Naive B cell (primary cell): ENCODE measurements around the gene PRSS23. TPM values are rescaled to one million over a fixed set of nuclear protein-coding genes. Genes with fewer than 3 reads are reported as not detected.

Experiments used
- ATAC-seq, 2 donors: fragments of 150-1000 bp; cut with Tn5 transposase; 2 replicates each; pipeline ENCODE4 v1.10.0; 2021; ENCODE audit warnings: low read depth in 2 of 2, mild to moderate bottlenecking in 2 of 2, moderate library complexity in 2 of 2
- DNase-seq: peaks from one replicate; pipeline ENCODE4 v3.0.0; 2022
- H3K27ac Mint-ChIP-seq, 6 donors: one replicate each; pipeline ENCODE4 v1.8.0; 2020 to 2022; ENCODE audit warnings: mild to moderate bottlenecking in 6 of 6, mixed read lengths in 6 of 6, moderate library complexity in 5 of 6, inconsistent platforms in 2 of 6
- H3K27me3 Mint-ChIP-seq, 3 donors: one replicate each; pipeline ENCODE4 v1.8.0; 2021 to 2022; ENCODE audit warnings: mixed read lengths in 3 of 3, mild to moderate bottlenecking in 1 of 3
- H3K36me3 Mint-ChIP-seq, 2 donors: one replicate each; pipeline ENCODE4 v1.8.0; 2020 to 2022; ENCODE audit warnings: mixed read lengths in 2 of 2, inconsistent platforms in 1 of 2, mild to moderate bottlenecking in 1 of 2
- H3K4me1 Mint-ChIP-seq, 3 donors: one replicate each; pipeline ENCODE4 v1.8.0; 2020 to 2022; ENCODE audit warnings: mixed read lengths in 3 of 3, inconsistent platforms in 1 of 3, mild to moderate bottlenecking in 1 of 3, moderate library complexity in 1 of 3
- H3K4me3 Mint-ChIP-seq, 8 donors: one replicate each; pipeline ENCODE4 v1.8.0; 2020 to 2022; ENCODE audit warnings: mild to moderate bottlenecking in 8 of 8, mixed read lengths in 8 of 8, moderate library complexity in 8 of 8, inconsistent platforms in 2 of 8
- H3K9me3 Mint-ChIP-seq, 7 donors: one replicate each; pipeline ENCODE4 v1.8.0; 2020 to 2022; ENCODE audit warnings: mixed read lengths in 7 of 7, mild to moderate bottlenecking in 5 of 7, inconsistent platforms in 2 of 7, moderate library complexity in 1 of 7
- polyA plus RNA-seq, 6 donors: library from polyadenylated mRNA; unstranded; fragments of 300-500 nt; fragmentation: Illumina TruSeq; gene quantifications; one replicate each; pipeline ENCODE4 v1.2.3, GENCODE V29; 2021; ENCODE audit warnings: low read depth in 6 of 6

The PRSS23 gene
- polyA plus RNA-seq, 6 donors from 2014 or later = 0.07 to 0.17 (median 0.09) TPM; not detected in 3

DNA sequence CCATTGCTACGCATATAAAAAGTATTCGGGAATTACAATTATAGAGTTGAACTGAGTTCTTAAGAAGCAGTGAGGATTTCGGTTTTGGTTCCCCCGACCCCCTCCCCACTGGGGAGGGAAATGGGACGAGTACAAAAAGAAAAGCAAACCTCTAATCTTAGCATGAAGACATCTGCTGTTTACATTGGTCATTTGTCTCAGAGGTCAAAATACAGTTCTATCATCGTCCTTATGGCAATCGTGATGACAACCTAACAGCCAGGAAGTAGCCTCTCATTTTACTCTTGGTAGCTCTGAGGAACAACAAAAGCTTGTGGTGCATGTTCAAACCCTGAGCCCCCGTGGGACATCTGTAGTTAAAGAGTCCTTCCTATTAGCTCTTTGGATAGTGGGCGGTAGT is 3.2 kb upstream of the PRSS23 start:
- Mint-ChIP-seq H3K27me3 (peaks cover 36 to 43% (median 42%) of the 10 kb centered on the region in 3 donors), H3K4me1 (peaks cover 0 to 10% (median 4%) of the 10 kb centered on the region in 3 donors), H3K36me3 (no peaks in the 10 kb centered on the region), H3K9me3 (no peaks in the 10 kb centered on the region), H3K27ac (no peak overlapping the region), H3K4me3 (no peak overlapping the region)
- DNase-seq (no peak), ATAC-seq (no peak)

DNA sequence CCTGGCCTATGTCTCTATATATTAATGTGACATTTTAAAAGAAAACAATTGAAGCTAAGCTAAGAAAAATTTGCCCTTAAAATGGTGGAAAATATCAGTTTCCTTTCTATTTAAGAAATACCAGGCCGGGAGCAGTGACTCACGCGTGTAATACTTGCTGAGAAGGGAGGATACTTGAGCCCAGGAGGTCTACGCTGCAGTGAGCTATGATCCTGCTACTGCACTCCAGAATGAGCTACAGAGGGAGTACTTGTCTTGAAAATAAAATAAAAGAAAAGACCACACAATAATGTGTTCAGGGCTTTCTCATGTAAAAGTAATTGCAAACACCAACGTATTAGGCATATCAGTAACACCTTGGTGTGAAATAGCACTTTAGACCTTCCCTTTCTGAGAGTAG is 1.4 kb upstream of the PRSS23 start:
- DNase-seq (no peak), ATAC-seq (no peak)
- Mint-ChIP-seq H3K27ac (no peak overlapping the region), H3K9me3 (no peaks in the 10 kb centered on the region), H3K36me3 (no peaks in the 10 kb centered on the region), H3K4me3 (no peak overlapping the region), H3K4me1 (peaks cover 0 to 10% (median 4%) of the 10 kb centered on the region in 3 donors), H3K27me3 (peaks cover 45 to 55% (median 47%) of the 10 kb centered on the region in 3 donors)

DNA sequence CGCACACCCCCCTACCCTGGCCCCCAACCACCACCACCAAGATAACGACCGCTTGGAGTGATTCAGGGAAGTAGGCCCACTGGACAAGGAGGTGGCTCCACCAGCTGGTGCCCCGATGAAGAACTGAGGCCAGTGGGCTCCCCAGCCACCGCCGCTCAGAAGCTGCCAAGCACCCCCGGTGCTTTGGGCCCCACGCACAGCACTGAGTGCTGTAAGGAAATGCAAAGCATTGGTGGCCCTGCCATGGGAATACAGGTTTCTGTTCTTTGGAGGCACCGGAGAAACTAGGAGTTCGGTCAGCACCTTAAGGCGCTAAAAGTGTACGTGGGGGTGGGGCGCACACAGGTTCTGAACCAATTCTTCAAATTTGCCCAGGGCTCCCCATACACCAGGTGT is 664 bp upstream of the PRSS23 start:
- H3K27me3 Mint-ChIP-seq = peaks cover 45 to 58% (median 50%) of the 10 kb centered on the region in 3 donors
- peaks cover 0 to 10% (median 4%) of the 10 kb centered on the region in 3 donors for H3K4me1 Mint-ChIP-seq
- peak overlapping the region in 7 of 8 donors; percentile 10 to 74 (median 59) for H3K4me3 Mint-ChIP-seq
- H3K27ac Mint-ChIP-seq = no peak overlapping the region
- DNase-seq (no peak), ATAC-seq (no peak)
- H3K36me3 Mint-ChIP-seq = no peaks in the 10 kb centered on the region
- H3K9me3 Mint-ChIP-seq = no peaks in the 10 kb centered on the region

DNA sequence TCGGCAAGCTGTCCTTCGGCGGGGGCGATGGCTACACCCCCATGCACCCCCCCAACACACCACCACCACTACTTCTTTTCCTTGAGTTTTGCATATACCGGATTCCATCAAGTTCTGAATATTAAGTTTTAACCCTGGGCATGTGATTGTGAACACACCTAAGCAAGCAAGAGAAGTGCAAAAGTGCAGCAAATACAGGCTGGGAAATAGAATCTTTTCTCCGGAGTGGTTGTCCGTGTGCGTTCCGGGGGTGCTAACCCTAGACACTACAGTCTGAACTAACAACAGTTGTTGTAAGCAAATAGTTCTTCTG is 574 bp downstream of the PRSS23 start:
- H3K4me1 Mint-ChIP-seq = peaks cover 0 to 10% (median 4%) of the 10 kb centered on the region in 3 donors
- ATAC-seq (no peak), DNase-seq (no peak)
- no peak overlapping the region for H3K27ac Mint-ChIP-seq
- peak overlapping the region in 7 of 8 donors; percentile 29 to 85 (median 62) for H3K4me3 Mint-ChIP-seq
- H3K36me3 Mint-ChIP-seq = no peaks in the 10 kb centered on the region
- peaks cover 51 to 63% (median 52%) of the 10 kb centered on the region in 3 donors for H3K27me3 Mint-ChIP-seq
- H3K9me3 Mint-ChIP-seq = no peaks in the 10 kb centered on the region

DNA sequence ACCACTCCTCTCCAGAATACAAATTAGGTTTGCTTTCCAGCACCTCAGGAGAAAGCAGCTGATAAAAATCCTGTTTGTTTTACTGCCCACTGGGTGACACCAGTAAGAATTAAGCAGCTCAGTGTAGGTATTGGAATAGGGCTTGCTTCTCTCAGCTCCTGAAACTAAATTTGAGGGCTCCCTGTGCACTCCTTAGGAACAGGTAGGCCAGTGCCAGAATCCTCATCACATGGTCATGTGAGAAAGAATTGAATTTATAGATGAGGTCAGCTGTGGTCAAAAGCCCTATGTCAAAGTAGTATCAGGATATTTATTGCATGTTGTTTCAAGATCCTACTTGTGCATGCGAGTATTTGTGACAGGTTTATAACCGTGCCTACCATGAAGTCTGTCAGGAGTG is 1.0 kb downstream of the PRSS23 start:
- no peaks in the 10 kb centered on the region for H3K9me3 Mint-ChIP-seq
- H3K4me1 Mint-ChIP-seq = peaks cover 0 to 10% (median 8%) of the 10 kb centered on the region in 3 donors
- peak overlapping the region in 1 of 8 donors; percentile 9 for H3K4me3 Mint-ChIP-seq
- H3K27me3 Mint-ChIP-seq = peaks cover 52 to 67% (median 55%) of the 10 kb centered on the region in 3 donors
- no peaks in the 10 kb centered on the region for H3K36me3 Mint-ChIP-seq
- DNase-seq (no peak), ATAC-seq (no peak)
- peak overlapping the region in 1 of 6 donors; percentile 12 for H3K27ac Mint-ChIP-seq

DNA sequence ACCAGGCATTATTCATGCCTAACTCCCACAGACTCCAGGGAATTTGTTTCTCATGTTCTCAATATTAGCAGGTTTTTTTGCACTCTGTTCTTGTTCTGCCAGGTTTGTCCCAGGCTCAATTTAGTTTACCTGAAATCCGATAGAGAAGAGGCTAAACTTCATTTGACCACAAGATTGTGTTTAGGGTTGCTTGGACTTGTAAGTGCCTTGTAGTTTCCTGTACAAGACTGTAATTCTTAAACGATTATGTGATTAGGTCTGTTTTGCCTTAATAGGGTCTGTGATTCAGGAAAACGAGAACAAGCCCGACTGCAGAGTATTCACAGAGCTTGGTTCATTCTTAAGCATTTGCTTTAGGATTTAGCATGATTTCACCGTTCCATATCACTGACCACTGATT is 1.8 kb downstream of the PRSS23 start:
- Mint-ChIP-seq H3K36me3 (no peaks in the 10 kb centered on the region), H3K27me3 (peaks cover 45 to 66% (median 53%) of the 10 kb centered on the region in 3 donors), H3K27ac (no peak overlapping the region), H3K4me3 (no peak overlapping the region), H3K4me1 (peaks cover 0 to 10% (median 8%) of the 10 kb centered on the region in 3 donors), H3K9me3 (no peaks in the 10 kb centered on the region)
- DNase-seq = no peak
- ATAC-seq = no peak

DNA sequence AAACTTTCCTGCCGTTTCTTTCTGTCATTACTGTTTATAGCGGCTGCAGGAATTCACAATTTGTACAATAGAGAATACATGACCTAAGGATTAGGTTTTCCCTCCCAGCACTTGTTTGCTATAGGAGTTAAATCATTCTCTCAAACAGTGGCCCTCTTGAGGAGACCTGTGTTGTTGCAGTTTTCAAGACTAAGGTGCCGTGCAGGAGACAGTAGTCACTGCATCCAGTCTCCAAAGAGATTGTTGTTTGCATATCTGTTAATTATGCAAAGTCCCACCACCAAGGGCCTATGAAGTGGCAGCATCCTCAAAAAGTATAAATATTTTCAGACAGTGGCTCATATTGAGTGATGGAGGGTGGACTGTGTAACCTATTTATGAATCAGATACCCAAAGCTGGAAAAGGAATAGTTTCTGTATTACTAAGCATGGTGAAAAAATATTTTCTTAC is 2.3 kb downstream of the PRSS23 start:
- H3K4me3 Mint-ChIP-seq = no peak overlapping the region
- no peaks in the 10 kb centered on the region for H3K9me3 Mint-ChIP-seq
- no peaks in the 10 kb centered on the region for H3K36me3 Mint-ChIP-seq
- no peak overlapping the region for H3K27ac Mint-ChIP-seq
- DNase-seq (no peak), ATAC-seq (no peak)
- H3K27me3 Mint-ChIP-seq = peaks cover 41 to 64% (median 57%) of the 10 kb centered on the region in 3 donors
- H3K4me1 Mint-ChIP-seq = peaks cover 0 to 10% (median 8%) of the 10 kb centered on the region in 3 donors

DNA sequence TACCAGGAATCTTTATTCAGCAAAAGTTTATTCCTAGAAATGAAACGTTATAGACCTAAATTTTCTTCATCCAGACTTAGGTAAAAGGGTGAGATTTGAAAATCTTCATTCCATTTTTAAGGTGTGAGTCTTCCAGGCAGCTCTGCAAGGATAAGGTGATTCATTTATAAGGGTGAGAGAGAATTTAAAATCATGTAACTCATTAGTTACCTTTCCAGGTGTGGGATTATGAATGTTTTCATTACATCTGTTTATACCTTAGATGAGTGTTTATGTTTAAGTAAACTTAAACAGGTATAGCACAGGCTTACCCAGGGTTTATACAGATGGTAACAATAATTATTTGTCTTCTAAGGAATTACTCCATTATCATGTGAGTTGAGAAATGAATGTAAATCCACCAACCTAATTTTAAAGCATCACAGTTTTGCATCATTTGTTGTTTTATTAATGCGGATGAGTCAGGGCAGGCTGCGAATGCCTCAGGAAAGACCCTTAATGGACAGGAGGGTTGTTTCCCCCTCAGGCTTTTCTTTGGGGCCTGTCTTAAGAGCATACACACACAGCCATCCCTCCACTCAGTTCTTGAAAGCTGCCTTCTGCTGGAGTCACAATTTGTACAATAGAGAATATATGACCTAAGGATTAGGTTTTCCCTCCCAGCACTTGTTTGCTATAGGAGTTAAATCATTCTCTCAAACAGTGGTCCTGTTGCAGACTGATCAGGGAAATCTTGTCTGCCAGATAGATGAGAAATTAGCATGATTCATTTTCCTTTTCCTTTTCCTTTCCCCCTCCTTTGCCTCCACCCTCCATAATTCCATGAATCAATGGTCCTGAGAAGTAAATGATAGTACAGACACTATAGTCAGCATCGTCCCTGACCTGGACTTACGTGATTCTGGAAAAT is 3.0 kb downstream of the PRSS23 start:
- no peak overlapping the region for H3K27ac Mint-ChIP-seq
- peaks cover 0 to 10% (median 8%) of the 10 kb centered on the region in 3 donors for H3K4me1 Mint-ChIP-seq
- H3K4me3 Mint-ChIP-seq = no peak overlapping the region
- no peak for ATAC-seq
- no peaks in the 10 kb centered on the region for H3K36me3 Mint-ChIP-seq
- DNase-seq = no peak
- peaks cover 37 to 59% (median 59%) of the 10 kb centered on the region in 3 donors for H3K27me3 Mint-ChIP-seq
- H3K9me3 Mint-ChIP-seq = no peaks in the 10 kb centered on the region

DNA sequence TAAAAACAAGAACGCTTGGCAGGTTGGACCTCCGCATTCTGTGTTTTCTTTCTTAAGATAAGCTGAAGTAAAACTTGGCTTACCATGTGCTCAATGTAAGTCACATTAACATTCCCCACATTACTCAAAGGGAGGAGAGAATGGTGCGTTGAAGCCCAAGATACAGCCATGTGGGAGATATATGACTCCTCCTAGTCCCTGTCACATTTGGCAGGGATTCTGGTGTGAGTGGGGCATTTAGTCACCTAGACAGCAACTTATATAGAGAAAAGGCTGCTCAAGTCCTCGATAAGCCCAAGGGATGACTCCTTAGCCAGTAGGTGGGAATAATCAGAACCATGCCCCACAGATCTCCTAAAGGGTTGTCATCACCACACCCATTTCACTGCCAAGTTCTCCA is 4.6 kb downstream of the PRSS23 start:
- Mint-ChIP-seq H3K9me3 (no peaks in the 10 kb centered on the region), H3K27me3 (peaks cover 28 to 47% (median 44%) of the 10 kb centered on the region in 3 donors), H3K4me1 (peaks cover 0 to 7% (median 4%) of the 10 kb centered on the region in 3 donors), H3K4me3 (no peak overlapping the region), H3K36me3 (no peaks in the 10 kb centered on the region), H3K27ac (no peak overlapping the region)
- no peak for DNase-seq
- no peak for ATAC-seq

DNA sequence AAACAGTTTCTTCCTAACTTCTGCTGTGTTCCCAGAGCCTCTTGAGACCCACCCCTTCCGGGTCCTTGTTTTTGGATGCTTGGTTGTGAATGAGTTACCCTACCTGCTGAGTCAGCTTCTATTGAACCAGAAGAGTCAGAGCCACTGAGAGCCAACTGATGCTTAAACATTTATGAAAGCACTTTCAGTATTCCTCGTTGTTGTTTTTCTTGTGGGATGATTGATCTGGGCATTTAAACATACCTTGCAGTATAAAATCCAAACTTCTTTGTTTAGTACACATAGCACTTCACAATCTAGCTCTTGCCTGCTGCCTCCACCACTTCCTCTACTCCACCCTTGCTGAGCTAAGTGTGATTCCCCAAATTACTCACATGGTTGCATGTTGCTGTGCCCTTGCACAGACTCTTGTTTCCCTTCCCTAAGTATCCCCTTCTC is 5.5 kb downstream of the PRSS23 start:
- peaks cover 0 to 4% (median 3%) of the 10 kb centered on the region in 3 donors for H3K4me1 Mint-ChIP-seq
- no peaks in the 10 kb centered on the region for H3K36me3 Mint-ChIP-seq
- no peak overlapping the region for H3K4me3 Mint-ChIP-seq
- DNase-seq = no peak
- peaks cover 26 to 44% (median 40%) of the 10 kb centered on the region in 3 donors for H3K27me3 Mint-ChIP-seq
- no peak for ATAC-seq
- H3K9me3 Mint-ChIP-seq = no peaks in the 10 kb centered on the region
- H3K27ac Mint-ChIP-seq = peak overlapping the region in 1 of 6 donors; percentile 17

DNA sequence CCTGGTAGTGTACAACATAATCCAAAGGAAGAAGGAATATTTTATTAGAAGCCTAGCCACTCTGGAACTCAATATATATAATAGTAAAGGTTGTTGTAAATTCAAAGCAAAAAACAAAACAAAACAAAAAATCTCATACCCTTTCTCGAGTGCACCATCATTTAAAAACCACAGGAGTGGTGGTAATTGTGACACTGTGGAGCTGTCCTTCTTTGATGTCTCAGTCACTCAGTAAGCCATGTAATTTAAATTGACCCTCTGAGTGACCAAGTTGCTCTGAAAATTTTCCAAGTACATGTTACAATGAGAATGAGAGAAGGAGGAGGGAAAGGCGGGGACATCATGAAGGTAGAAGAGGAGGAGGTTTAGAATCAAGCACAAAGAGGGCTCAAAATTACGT is 6.6 kb downstream of the PRSS23 start:
- peaks cover 18 to 34% (median 29%) of the 10 kb centered on the region in 3 donors for H3K27me3 Mint-ChIP-seq

DNA sequence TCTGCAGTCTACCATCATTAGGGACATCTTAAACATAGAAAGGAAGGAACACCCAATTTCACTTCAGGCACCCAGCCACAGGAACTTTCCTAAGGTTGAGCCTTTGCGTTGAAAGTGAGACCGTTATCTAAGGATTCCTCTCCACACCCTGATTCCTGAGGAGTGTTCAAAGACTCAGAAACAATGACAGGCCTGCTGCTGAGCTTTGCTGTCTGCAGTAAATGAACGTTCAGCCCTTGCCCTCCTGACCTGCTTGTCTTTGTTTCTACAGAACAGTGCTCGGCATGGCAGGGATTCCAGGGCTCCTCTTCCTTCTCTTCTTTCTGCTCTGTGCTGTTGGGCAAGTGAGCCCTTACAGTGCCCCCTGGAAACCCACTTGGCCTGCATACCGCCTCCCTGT is 7.0 kb downstream of the PRSS23 start:
- DNase-seq (no peak), ATAC-seq (no peak)
- H3K36me3 Mint-ChIP-seq = no peaks in the 10 kb centered on the region
- H3K9me3 Mint-ChIP-seq = no peaks in the 10 kb centered on the region
- peaks cover 13 to 29% (median 25%) of the 10 kb centered on the region in 3 donors for H3K27me3 Mint-ChIP-seq
- peak overlapping the region in 1 of 8 donors; percentile 48 for H3K4me3 Mint-ChIP-seq
- no peak overlapping the region for H3K27ac Mint-ChIP-seq
- peaks cover 0 to 4% (median 0%) of the 10 kb centered on the region in 3 donors for H3K4me1 Mint-ChIP-seq

More for the DNA sequence above, 6.6 kb downstream of the PRSS23 start:
- Mint-ChIP-seq H3K27ac (no peak overlapping the region), H3K4me3 (no peak overlapping the region), H3K4me1 (peaks cover 0 to 4% (median 0%) of the 10 kb centered on the region in 3 donors), H3K36me3 (no peaks in the 10 kb centered on the region), H3K9me3 (no peaks in the 10 kb centered on the region)
- ATAC-seq (no peak), DNase-seq (no peak)

DNA sequence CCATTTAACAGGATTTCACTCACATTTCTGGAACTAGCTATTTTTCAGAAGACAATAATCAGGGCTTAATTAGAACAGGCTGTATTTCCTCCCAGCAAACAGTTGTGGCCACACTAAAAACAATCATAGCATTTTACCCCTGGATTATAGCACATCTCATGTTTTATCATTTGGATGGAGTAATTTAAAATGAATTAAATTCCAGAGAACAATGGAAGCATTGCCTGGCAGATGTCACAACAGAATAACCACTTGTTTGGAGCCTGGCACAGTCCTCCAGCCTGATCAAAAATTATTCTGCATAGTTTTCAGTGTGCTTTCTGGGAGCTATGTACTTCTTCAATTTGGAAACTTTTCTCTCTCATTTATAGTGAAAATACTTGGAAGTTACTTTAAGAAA is 9.2 kb downstream of the PRSS23 start:
- Mint-ChIP-seq H3K4me3 (no peak overlapping the region), H3K36me3 (no peaks in the 10 kb centered on the region), H3K27ac (no peak overlapping the region), H3K4me1 (peaks cover 0 to 4% (median 0%) of the 10 kb centered on the region in 3 donors), H3K9me3 (no peaks in the 10 kb centered on the region), H3K27me3 (peaks cover 3 to 28% (median 13%) of the 10 kb centered on the region in 3 donors)
- DNase-seq = no peak
- no peak for ATAC-seq

DNA sequence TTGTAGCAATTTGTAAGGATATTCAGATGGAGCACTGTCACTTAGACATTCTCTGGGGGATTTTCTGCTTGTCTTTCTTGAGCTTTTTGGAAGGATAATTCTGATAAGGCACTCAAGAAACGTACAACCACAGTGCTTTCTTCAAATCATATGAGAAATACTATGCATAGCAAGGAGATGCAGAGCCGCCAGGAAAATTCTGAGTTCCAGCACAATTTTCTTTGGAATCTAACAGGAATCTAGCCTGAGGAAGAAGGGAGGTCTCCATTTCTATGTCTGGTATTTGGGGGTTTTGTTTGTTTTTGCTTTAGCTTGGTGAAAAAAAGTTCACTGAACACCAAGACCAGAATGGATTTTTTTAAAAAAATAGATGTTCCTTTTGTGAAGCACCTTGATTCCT is 9.9 kb downstream of the PRSS23 start:
- Mint-ChIP-seq H3K4me3 (no peak overlapping the region), H3K27me3 (peaks cover 4 to 29% (median 8%) of the 10 kb centered on the region in 3 donors), H3K36me3 (no peaks in the 10 kb centered on the region), H3K4me1 (peaks cover 0 to 4% (median 0%) of the 10 kb centered on the region in 3 donors), H3K27ac (no peak overlapping the region), H3K9me3 (no peaks in the 10 kb centered on the region)
- no peak for ATAC-seq
- no peak for DNase-seq
